Liver (tissue), 9 donors: ENCODE results near the gene MAMDC2. TPM values are rescaled to one million over a fixed set of nuclear protein-coding genes. Genes with fewer than 3 reads are reported as not detected.

Source experiments
- DNase-seq: peaks from one replicate; pipeline ENCODE4 v3.0.0-alpha.2; 2017; ENCODE audit warnings: low spot score
- H3K27ac ChIP-seq, 2 donors: one replicate each; pipeline ENCODE4 v1.7.0; 2013; ENCODE audit warnings: inconsistent platforms in 2 of 2, low read length in 2 of 2, control low read depth in 1 of 2, low read depth in 1 of 2, mild to moderate bottlenecking in 1 of 2
- H3K27me3 ChIP-seq, 4 donors: one replicate each; pipeline versions ENCODE4 v1.6.1 to v1.7.0; 2013; ENCODE audit warnings: low read length in 3 of 4, inconsistent platforms in 1 of 4, mild to moderate bottlenecking in 1 of 4, moderate library complexity in 1 of 4; ENCODE audit not compliant: control insufficient read depth in 4 of 4, insufficient read depth in 4 of 4
- H3K36me3 ChIP-seq, 4 donors: one replicate each; pipeline versions ENCODE4 v1.6.1 to v1.7.0; 2013; ENCODE audit warnings: low read length in 3 of 4, mild to moderate bottlenecking in 3 of 4, low read depth in 1 of 4, moderate library complexity in 1 of 4; ENCODE audit not compliant: control insufficient read depth in 4 of 4, insufficient read depth in 3 of 4
- H3K4me1 ChIP-seq, 4 donors: one replicate each; pipeline versions ENCODE4 v1.6.1 to v1.7.0; 2013; ENCODE audit warnings: low read length in 3 of 4, mild to moderate bottlenecking in 3 of 4, moderate library complexity in 1 of 4; ENCODE audit not compliant: control insufficient read depth in 4 of 4, insufficient read depth in 4 of 4
- H3K4me3 ChIP-seq, 3 donors: one replicate each; pipeline versions ENCODE4 v1.6.1 to v1.7.0; 2013; ENCODE audit warnings: low read length in 3 of 3, control low read depth in 1 of 3, low read depth in 1 of 3, mild to moderate bottlenecking in 1 of 3
- H3K9ac ChIP-seq, 2 donors: one replicate each; pipeline ENCODE4 v1.7.0; 2013; ENCODE audit warnings: low read length in 2 of 2, mild to moderate bottlenecking in 2 of 2, moderate library complexity in 2 of 2, control low read depth in 1 of 2, low read depth in 1 of 2
- H3K9me3 ChIP-seq, 4 donors: one replicate each; pipeline versions ENCODE4 v1.6.1 to v1.7.0; 2013; ENCODE audit warnings: low read length in 3 of 4; ENCODE audit not compliant: control insufficient read depth in 4 of 4
- ATF3 ChIP-seq: IDR thresholded peaks from 2 replicates; pipeline ENCODE4 v1.6.1; 2016; ENCODE audit warnings: antibody characterized with exemption
- CTCF ChIP-seq: fragments of 150-350 bp; IDR thresholded peaks from 2 replicates; pipeline ENCODE4 v1.5.1; 2017; ENCODE audit warnings: improper control_type of control experiment, low read depth, low read length; ENCODE audit not compliant: missing input control
- EGR1 ChIP-seq, 2 donors: IDR thresholded peaks; 2 replicates each; pipeline ENCODE4 v1.6.1; 2016 to 2018; ENCODE audit warnings: antibody characterized with exemption in 2 of 2, low read depth in 2 of 2
- FOXA1 ChIP-seq: IDR thresholded peaks from 2 replicates; pipeline ENCODE4 v1.6.1; 2016; ENCODE audit warnings: antibody characterized with exemption
- FOXA2 ChIP-seq: IDR thresholded peaks from 2 replicates; pipeline ENCODE4 v1.6.1; 2016; ENCODE audit warnings: antibody characterized with exemption
- GABPA ChIP-seq, 2 donors: IDR thresholded peaks in 1 of 2; conservative IDR thresholded peaks in 1 of 2; 2 replicates each; pipeline ENCODE4 v1.6.1; 2016; ENCODE audit warnings: antibody characterized with exemption in 2 of 2, mild to moderate bottlenecking in 1 of 2, moderate library complexity in 1 of 2
- HNF4A ChIP-seq, 2 donors: conservative IDR thresholded peaks; 2 replicates each; pipeline ENCODE4 v1.6.1; 2016; ENCODE audit warnings: antibody characterized with exemption in 2 of 2, mild to moderate bottlenecking in 2 of 2
- HNF4G ChIP-seq: IDR thresholded peaks from 2 replicates; pipeline ENCODE4 v1.6.1; 2016; ENCODE audit warnings: antibody characterized with exemption
- JUND ChIP-seq, 2 donors: IDR thresholded peaks; 2 replicates each; pipeline ENCODE4 v1.6.1; 2016; ENCODE audit warnings: antibody characterized with exemption in 2 of 2
- MAX ChIP-seq: IDR thresholded peaks from 2 replicates; pipeline ENCODE4 v1.6.1; 2016; ENCODE audit warnings: antibody characterized with exemption
- NR2F2 ChIP-seq: IDR thresholded peaks from 2 replicates; pipeline ENCODE4 v1.6.1; 2016; ENCODE audit warnings: antibody characterized with exemption
- RAD21 ChIP-seq, 2 donors: IDR thresholded peaks; 2 replicates each; pipeline ENCODE4 v1.6.1; 2016; ENCODE audit warnings: antibody characterized with exemption in 2 of 2, mild to moderate bottlenecking in 2 of 2
- REST ChIP-seq: IDR thresholded peaks from 2 replicates; pipeline ENCODE4 v1.6.1; 2016; ENCODE audit warnings: antibody characterized with exemption, mild to moderate bottlenecking
- RXRA ChIP-seq, 2 donors: IDR thresholded peaks; 2 replicates each; pipeline ENCODE4 v1.6.1; 2017 to 2018; ENCODE audit warnings: antibody characterized with exemption in 2 of 2, mild to moderate bottlenecking in 1 of 2
- SP1 ChIP-seq: IDR thresholded peaks from 2 replicates; pipeline ENCODE4 v1.6.1; 2018; ENCODE audit warnings: antibody characterized with exemption, mild to moderate bottlenecking
- TAF1 ChIP-seq: conservative IDR thresholded peaks from 2 replicates; pipeline ENCODE4 v1.6.1; 2016; ENCODE audit warnings: antibody characterized with exemption, mild to moderate bottlenecking
- YY1 ChIP-seq: IDR thresholded peaks from 2 replicates; pipeline ENCODE4 v1.6.1; 2016; ENCODE audit warnings: antibody characterized with exemption, mild to moderate bottlenecking
- ZBTB33 ChIP-seq: IDR thresholded peaks from 2 replicates; pipeline ENCODE4 v1.6.1; 2016; ENCODE audit warnings: antibody characterized with exemption
- WGBS: extraction: QIAGEN DNeasy Blood & Tissue Kit; methylation state at CpG from one replicate; pipeline ENCODE4 v1.1.7; 2013; 5-methylcytosine and 5-hydroxymethylcytosine counted together
- polyA plus RNA-seq, 2 donors: library from polyadenylated mRNA; stranded (reverse) in 1 of 2; unstranded in 1 of 2; fragments of 200-250 nt in 1 of 2; fragments of >200 nt in 1 of 2; fragmentation: Nextera tagmentation in 1 of 2; extraction: Ambion mirVana in 1 of 2; gene quantifications; one replicate each; pipeline versions ENCODE4 v1.2.1 to v1.2.3, GENCODE V29; 2013 to 2015
- total RNA-seq, 2 donors: library from RNA; depleted of rRNA; stranded (reverse); fragments of >200 nt; gene quantifications; one replicate each; pipeline ENCODE4 v1.2.3, GENCODE V29; 2014
- donor health status: healthy.
- donor health status: healthy.
- donor health status: healthy.
- donor health status: healthy.
- donor health status: healthy.

MAMDC2 gene
- total and polyA plus RNA-seq, 4 donors = 0.28 to 4.4 (median 1.0) TPM

- no peak overlapping the region for H3K9ac ChIP-seq
- WGBS = 79% methylated on average over 2 of the region's 2 CpGs
- H3K4me1 ChIP-seq = no peaks in the 10 kb centered on the region
- TF ChIP-seq HNF4G (no peak), GABPA (IDR thresholded peaks at IDR 0.05 in 1 of 2, conservative IDR thresholded peaks at IDR 0.05 in 1 of 2) (no peak), SP1 (no peak), REST (no peak), TAF1 (no peak), FOXA2 (no peak)
- H3K27me3 ChIP-seq = peaks cover 0 to 5% (median 2%) of the 10 kb centered on the region in 4 donors
- no peaks in the 10 kb centered on the region for H3K36me3 ChIP-seq
- no peak overlapping the region for H3K4me3 ChIP-seq
- DNase-seq = no peak
- H3K27ac ChIP-seq = no peak overlapping the region
- H3K9me3 ChIP-seq = no peaks in the 10 kb centered on the region
Observed at GRCh38 chr9:70066874-70067273, 23.2 kb downstream of the MAMDC2 start.

GRCh38 chr9:70069704-70070103 lies 26.1 kb downstream of the MAMDC2 start:
- Histone ChIP-seq H3K9ac (no peak overlapping the region), H3K36me3 (no peaks in the 10 kb centered on the region), H3K27me3 (peaks cover 0 to 11% (median 2%) of the 10 kb centered on the region in 4 donors), H3K4me3 (no peak overlapping the region), H3K9me3 (no peaks in the 10 kb centered on the region), H3K4me1 (no peaks in the 10 kb centered on the region), H3K27ac (no peak overlapping the region)
- TF ChIP-seq REST = no peak
- no peak for TF ChIP-seq CTCF
- TF ChIP-seq SP1 = no peak
- TF ChIP-seq HNF4G = no peak
- no peak for TF ChIP-seq FOXA2
- no peak for TF ChIP-seq HNF4A (conservative IDR thresholded peaks at IDR 0.05)
- TF ChIP-seq RAD21 (IDR thresholded peaks at IDR 0.05) = no peak
- TF ChIP-seq EGR1 (IDR thresholded peaks at IDR 0.05; ENCODE audit: low read depth in 2 of 2) = no peak
- TF ChIP-seq RXRA (IDR thresholded peaks at IDR 0.05) = no peak
- no peak for TF ChIP-seq YY1
- no peak for TF ChIP-seq MAX
- no peak for TF ChIP-seq GABPA (IDR thresholded peaks at IDR 0.05 in 1 of 2, conservative IDR thresholded peaks at IDR 0.05 in 1 of 2)
- no peak for TF ChIP-seq NR2F2
- TF ChIP-seq JUND (IDR thresholded peaks at IDR 0.05) = no peak
- no peak for TF ChIP-seq FOXA1
- no peak for TF ChIP-seq ZBTB33
- TF ChIP-seq TAF1 = no peak
- TF ChIP-seq ATF3 = no peak
- no peak for DNase-seq
- 80% methylated on average over 3 of the region's 3 CpGs for WGBS
